ENCODE data around the gene TRAF4.

TRAF4 gene

DNA sequence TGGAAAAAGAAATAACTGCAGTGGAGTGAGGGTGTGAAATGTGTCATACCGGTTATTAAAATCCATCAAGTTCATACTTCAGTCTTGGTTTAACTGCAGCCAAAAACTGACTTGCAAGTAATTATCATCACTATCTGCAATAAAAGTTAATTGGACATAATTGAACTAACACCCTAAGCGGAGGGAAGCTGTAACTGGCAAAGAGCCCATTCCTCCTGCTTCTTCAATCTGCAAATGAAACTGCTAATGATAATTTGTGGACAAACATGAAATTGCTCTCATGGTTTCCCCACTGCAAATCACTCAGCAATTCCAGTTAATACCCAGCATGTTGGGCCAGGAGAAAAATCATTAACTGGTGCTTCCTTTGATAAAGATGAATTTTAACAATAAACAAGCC is 52.3 kb downstream of the TRAF4 start:
- FAIRE-seq = no peak

Data from TTC549 (cell line).